Subcutaneous adipose tissue (tissue), 4 donors: ENCODE measurements around the gene KLF12. TPM values are rescaled to one million over a fixed set of nuclear protein-coding genes. Genes with fewer than 3 reads are reported as not detected.

Source experiments
- total RNA-seq, 4 donors: library from RNA; depleted of rRNA; stranded (reverse); fragments of >200 nt; gene quantifications; one replicate each; pipeline ENCODE4 v1.1.0, GENCODE V29; 2016
- TF ChIP-seq, protein P1 (sequence below): fragments of 450-650 bp; IDR thresholded peaks from one replicate; pipeline ENCODE4 v1.5.1; 2016; ENCODE audit warnings: low read depth, mild to moderate bottlenecking, control low read depth, antibody characterized with exemption, moderate library complexity

Gene KLF12
- total RNA-seq, 4 donors from 2014 or later, result 4.9 to 11.0 (median 6.5) TPM

DNA sequence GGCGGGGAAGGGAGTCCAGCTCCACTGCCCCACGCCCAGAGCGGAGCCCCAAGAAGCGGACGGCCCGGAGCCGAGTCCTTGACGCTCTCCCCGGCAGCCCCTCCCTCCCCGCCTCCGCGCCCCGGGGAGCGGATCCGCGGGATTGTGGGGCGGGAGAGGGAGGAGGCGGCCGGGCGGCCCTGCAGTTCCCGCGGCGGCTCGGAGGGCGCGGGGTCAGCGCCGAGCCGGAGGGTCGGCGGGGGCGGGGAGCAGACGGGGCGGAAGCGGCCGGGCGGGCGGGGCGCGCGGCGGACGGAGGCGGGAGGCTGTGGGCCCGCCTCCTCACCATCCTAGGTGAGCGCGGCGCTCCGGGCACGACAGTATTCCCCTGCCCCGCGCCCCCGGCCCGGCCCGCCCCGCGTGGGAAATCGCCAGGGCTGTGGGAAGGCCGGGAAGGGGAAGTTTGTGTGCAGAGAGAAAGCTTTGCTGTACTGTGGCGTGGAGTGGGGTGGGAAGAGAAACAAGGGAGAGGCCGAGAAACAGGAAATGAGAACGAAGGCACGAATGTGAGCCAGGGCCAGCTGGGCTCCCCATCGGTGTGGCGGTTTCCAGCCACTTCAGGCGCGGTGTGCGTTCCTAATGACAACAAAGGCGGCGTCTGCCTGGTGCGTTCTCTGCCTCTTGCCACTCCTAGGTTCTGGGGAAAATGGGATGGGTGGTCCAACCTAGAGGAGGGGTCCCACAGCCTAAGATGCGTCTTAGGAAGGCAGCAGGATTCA, 1.3 kb upstream of the KLF12 start:
- TF ChIP-seq, protein P1, sequence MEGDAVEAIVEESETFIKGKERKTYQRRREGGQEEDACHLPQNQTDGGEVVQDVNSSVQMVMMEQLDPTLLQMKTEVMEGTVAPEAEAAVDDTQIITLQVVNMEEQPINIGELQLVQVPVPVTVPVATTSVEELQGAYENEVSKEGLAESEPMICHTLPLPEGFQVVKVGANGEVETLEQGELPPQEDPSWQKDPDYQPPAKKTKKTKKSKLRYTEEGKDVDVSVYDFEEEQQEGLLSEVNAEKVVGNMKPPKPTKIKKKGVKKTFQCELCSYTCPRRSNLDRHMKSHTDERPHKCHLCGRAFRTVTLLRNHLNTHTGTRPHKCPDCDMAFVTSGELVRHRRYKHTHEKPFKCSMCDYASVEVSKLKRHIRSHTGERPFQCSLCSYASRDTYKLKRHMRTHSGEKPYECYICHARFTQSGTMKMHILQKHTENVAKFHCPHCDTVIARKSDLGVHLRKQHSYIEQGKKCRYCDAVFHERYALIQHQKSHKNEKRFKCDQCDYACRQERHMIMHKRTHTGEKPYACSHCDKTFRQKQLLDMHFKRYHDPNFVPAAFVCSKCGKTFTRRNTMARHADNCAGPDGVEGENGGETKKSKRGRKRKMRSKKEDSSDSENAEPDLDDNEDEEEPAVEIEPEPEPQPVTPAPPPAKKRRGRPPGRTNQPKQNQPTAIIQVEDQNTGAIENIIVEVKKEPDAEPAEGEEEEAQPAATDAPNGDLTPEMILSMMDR, result no peak

DNA sequence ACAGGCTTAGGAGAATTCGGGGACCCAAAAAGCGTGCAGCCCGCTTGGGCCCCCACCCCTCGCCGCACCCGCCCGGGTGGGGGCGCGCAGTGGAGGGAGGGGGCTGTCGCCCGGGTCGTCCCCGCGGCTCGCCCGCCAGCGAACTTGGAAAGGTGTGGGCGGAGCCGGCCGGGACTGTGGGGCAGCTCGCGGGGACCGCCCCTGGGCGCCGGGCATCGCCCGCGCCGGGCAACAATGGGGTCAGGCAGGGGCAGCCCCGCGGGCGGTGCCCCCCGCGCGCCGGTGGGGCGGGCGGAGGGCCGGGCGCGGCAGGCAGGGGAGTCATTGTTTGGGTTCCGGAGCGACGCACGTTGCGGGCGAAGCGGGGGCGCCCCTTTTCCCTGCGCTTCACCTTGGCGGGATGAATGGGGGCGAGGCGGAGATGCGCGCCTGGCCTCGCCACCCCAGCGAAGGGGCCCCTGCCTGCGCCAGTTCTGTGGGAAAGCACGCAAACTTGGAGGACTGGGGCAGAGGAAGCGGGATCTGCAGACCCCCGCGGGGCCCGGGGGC, 647 bp upstream of the KLF12 start:
- TF ChIP-seq, protein P1, result no peak

DNA sequence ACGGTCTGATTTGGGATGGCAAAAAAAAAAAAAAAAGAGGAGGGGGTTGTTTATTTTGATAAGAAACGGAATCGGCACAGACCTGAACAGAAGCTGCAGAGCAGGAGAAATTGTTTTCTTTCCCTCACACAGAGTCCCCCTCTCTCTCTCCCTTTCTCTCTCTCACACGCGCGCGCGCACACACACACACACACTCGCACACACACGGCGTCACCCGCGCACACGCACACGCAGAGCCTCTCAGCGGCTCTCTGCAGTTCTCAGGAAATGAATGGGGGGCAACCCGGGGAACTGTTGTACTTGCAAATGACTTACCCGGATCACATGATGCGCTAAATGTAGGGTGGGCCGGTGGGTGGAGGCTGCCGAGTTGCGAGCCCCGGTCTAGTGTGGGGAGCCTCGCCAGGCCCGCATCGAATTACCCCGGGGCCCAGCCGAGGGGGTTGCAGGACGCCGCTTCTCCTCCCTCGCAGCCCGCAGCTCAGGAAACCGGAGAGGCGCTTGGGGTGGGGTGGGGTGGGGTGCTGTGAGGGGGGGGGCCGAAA, 475 bp downstream of the KLF12 start:
- TF ChIP-seq, protein P1, result no peak

DNA sequence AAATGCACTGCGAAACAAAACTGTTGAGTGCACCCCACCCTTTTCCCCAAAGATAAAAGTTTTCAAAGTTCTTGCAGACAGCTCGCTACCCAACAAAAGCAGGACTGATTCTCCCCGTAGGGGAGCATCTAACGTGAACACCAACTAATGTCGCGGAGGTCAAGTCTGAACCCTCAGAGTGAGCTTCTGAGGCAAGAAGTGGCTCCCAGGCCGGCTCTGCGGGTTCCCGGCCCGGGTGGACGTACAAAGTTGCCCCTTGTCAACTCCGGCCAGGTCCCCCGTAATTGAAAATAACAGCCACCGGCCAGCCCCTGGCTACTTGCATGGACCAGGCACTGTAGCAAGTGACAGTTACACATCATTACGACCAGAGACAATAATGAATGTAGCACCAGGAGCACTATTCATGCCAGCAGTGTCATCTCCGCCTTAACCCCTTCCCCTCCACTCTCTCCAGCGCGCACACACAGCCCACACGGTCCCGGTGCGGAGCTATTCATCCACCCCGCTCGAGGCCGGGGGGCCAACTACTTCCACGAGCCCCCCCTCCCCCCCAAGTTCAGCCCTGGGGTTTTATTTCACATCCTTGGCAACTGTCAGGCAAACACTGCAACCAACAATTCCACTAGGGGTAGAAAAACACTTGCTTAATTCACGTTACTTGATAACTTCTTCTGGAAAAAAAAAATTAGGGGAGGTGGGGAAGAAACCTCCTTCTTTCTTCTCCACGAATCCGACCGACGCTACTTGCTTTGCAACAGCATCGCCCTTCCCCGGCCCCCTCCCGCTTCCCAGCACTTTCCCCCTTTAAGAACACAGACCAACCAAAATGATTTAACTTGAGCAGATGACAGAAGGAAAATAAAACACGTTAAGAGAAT, 1.2 kb downstream of the KLF12 start:
- TF ChIP-seq, protein P1, result no peak

DNA sequence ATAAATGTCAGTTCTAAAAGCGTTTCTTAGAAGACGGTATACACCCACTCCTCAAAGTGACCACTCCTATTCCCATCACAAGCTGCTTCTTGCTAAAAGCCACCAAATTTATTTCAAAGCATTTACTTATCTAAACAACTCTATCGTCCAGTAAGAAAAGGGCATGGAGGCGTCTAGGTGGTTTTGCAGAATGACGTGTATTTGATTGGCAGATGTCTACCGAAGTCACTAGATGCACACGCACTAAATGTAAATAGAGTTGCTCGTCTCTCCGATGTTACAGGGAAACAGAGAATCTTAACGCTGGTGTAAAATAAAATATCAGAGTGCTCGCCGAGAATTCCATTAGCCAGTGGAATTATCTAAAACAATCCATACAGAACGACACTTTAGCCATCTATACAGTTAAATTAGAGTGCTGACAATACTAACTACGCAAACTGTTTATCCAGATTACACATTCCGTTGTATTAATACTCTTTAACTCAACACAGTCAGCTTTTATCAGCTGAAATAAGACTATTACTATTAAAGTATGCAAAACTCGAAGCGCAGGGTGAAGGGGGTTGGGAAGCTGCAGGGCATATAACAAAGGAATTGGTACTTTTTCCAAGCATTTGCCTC, 1.9 kb downstream of the KLF12 start:
- TF ChIP-seq, protein P1, result no peak

DNA sequence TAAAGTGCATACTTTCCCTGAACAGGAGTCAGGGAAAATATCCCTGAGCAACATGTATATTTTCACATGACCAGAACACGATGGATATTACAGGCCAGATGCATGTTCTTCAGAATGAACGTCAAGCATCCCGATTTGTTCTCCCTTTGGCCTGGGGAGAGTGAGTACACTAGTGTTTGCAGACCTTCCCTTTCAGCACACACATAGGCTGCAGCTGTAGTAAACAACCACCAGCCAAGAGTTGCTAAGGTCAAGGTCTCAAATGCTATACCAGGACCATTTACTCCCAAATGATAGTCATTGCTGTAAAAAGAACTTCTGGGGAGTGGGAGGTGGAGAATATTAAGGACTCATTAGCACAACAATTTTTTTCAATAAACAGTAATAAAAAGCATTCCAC, 3.0 kb downstream of the KLF12 start:
- TF ChIP-seq, protein P1, result no peak
